Ishikawa (cell line): ENCODE results near the gene SLC24A3.

ENCODE experiments used
- CEBPB ChIP-seq: IDR thresholded peaks from 2 replicates; pipeline ENCODE4 v1.6.1; 2012
- CREB1 ChIP-seq: IDR thresholded peaks from 2 replicates; pipeline ENCODE4 v1.6.1; 2012; ENCODE audit warnings: low read depth
- EGR1 ChIP-seq: IDR thresholded peaks from 2 replicates; pipeline ENCODE4 v1.6.1; 2012
- EP300 ChIP-seq: IDR thresholded peaks from 2 replicates; pipeline ENCODE4 v1.6.1; 2012; ENCODE audit warnings: borderline replicate concordance
- FOXM1 ChIP-seq: IDR thresholded peaks from 2 replicates; pipeline ENCODE4 v1.6.1; 2012; ENCODE audit warnings: low read depth, borderline replicate concordance
- NFIC ChIP-seq: IDR thresholded peaks from 2 replicates; pipeline ENCODE4 v1.6.1; 2012
- RAD21 ChIP-seq: IDR thresholded peaks from 2 replicates; pipeline ENCODE4 v1.6.1; 2012; ENCODE audit warnings: low read depth
- REST ChIP-seq: IDR thresholded peaks from 2 replicates; pipeline ENCODE4 v1.6.1; 2012; ENCODE audit warnings: low read depth, mild to moderate bottlenecking
- TAF1 ChIP-seq: IDR thresholded peaks from 2 replicates; pipeline ENCODE4 v1.6.1; 2012; ENCODE audit warnings: low read depth, mild to moderate bottlenecking
- TCF12 ChIP-seq: IDR thresholded peaks from 2 replicates; pipeline ENCODE4 v1.6.1; 2012; ENCODE audit warnings: low read depth
- TEAD4 ChIP-seq: IDR thresholded peaks from 2 replicates; pipeline ENCODE4 v1.6.1; 2012
- YY1 ChIP-seq: IDR thresholded peaks from 2 replicates; pipeline ENCODE4 v1.6.1; 2012; ENCODE audit warnings: low read depth
- ZBTB7A ChIP-seq: IDR thresholded peaks from 2 replicates; pipeline ENCODE4 v1.6.1; 2012; ENCODE audit warnings: low read depth
- TF ChIP-seq, protein P1 (sequence below): IDR thresholded peaks from 2 replicates; pipeline ENCODE4 v1.6.1; 2012
- TF ChIP-seq, protein P2 (sequence below): IDR thresholded peaks from 2 replicates; pipeline ENCODE4 v1.6.1; 2012

Gene SLC24A3

DNA sequence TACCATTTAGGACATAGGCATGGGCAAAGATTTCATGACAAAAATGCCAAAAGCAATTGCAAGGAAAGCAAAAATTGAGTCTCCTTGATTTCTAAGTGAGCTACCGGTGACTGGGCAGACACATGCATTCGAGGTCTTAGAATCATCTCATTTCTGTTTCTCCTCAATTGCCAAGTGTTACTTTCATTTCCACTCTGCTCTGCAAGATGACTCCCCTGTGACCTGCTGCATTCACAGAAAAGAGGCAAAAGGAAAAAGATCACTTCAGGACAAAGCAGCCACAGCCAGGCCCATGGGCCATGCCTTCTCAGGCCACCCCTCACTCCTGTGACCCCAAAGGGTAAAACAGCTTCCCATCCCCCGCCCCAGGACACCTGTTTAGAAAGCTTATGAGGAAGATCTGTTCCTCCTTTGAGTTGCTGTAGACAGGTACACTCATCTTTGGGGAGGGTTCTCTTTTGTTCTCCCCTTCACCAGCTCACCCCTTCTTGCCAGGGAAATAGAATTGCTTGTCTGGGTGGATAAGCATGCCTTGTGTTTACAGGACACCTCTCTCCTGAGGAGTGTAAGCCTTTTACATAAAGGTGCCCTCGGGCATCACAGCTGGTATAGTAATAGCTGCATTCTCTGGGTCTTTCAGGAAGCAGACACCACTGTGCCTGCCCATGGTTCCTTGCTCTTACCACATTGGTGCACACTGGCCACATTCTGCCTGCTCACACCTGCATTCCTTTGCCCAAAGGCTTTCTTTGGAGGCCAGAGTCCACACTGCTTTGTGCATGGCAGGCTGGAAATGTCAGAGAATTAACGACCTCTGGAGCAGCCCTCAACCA lies 105.0 kb downstream of the SLC24A3 start:
- TF ChIP-seq ZBTB7A = no peak
- TF ChIP-seq TCF12 = no peak
- no peak for TF ChIP-seq REST
- TF ChIP-seq CEBPB = no peak
- TF ChIP-seq NFIC = no peak
- no peak for TF ChIP-seq FOXM1
- no peak for TF ChIP-seq TAF1
- TF ChIP-seq YY1 = no peak
- TF ChIP-seq EGR1 = no peak
- TF ChIP-seq, protein P1, sequence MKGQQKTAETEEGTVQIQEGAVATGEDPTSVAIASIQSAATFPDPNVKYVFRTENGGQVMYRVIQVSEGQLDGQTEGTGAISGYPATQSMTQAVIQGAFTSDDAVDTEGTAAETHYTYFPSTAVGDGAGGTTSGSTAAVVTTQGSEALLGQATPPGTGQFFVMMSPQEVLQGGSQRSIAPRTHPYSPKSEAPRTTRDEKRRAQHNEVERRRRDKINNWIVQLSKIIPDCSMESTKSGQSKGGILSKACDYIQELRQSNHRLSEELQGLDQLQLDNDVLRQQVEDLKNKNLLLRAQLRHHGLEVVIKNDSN = no peak
- no peak for TF ChIP-seq TEAD4
- TF ChIP-seq, protein P2, sequence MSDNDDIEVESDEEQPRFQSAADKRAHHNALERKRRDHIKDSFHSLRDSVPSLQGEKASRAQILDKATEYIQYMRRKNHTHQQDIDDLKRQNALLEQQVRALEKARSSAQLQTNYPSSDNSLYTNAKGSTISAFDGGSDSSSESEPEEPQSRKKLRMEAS = no peak

DNA sequence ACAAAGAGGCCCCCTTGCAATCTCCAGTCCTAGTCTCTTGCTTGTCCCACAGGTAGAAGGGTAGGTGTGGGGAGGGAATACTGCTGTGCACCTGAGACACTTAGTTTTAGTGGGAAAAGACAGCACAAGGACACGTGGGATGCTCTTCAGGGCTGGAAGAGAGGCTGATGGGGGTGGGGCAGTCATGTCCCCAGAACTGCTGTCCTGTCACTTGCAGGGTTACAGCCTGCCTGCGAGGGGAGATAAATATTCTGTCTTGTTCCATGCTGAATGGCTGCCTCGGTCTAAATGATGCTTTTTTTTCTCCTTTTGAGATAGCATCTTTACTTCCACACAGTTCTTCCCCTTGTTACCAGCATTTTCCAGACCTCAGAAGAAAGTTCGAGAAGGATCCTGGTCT lies 106.2 kb downstream of the SLC24A3 start:
- TF ChIP-seq RAD21 (no peak), NFIC (no peak), CEBPB (no peak), TCF12 (no peak), CREB1 (no peak), REST (no peak), TEAD4 (no peak), EGR1 (no peak), FOXM1 (no peak)

DNA sequence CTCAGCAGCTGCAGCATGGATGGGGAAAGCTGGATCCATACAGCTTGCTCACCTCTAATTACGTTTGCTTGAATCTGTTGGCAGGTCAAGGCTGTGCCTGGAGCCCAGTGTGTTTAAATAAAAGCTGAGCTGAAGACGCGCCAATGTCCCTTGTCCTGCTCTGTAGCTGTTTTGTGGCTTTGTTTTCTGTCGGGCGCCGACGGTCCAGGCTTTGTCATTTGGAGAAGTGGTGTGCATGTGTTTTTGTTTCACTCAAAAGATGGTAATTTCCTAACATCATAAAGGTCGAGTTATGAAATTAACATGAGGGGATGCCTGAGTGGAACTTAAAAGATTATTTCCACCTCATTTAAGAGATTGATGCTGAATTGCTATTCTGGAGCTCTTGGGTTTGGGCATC lies 107.6 kb downstream of the SLC24A3 start:
- TF ChIP-seq TAF1 = no peak
- TF ChIP-seq ZBTB7A = no peak
- TF ChIP-seq RAD21 = no peak
- TF ChIP-seq, protein P2 = no peak
- TF ChIP-seq REST = no peak
- no peak for TF ChIP-seq TEAD4
- no peak for TF ChIP-seq CEBPB
- TF ChIP-seq, protein P1 = no peak
- no peak for TF ChIP-seq YY1
- TF ChIP-seq NFIC = no peak
- TF ChIP-seq FOXM1 = no peak
- no peak for TF ChIP-seq EP300
- no peak for TF ChIP-seq CREB1
- TF ChIP-seq EGR1 = no peak
- TF ChIP-seq TCF12 = no peak

DNA sequence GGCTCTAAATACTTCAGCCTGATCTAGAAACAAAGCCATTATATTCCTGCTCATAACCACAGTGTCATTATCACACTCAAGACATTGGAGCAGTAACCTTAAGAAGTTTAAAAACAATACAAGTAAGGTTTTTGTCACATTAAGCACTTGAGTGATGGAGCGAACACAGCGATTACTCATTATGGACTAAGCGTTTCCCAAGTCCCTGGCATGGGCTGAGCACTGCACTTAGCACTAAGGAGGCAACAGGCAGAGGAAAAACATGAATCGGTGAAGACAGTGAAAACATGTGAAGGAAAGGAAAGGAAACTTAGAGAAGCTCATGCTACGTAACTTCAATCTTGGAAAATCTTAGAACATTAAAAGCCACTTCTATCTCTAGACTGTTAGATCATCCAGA lies 108.7 kb downstream of the SLC24A3 start:
- no peak for TF ChIP-seq REST
- no peak for TF ChIP-seq FOXM1
- TF ChIP-seq, protein P1 = no peak
- TF ChIP-seq CREB1 = no peak
- no peak for TF ChIP-seq NFIC
- no peak for TF ChIP-seq YY1
